Mesothelial cell of epicardium (in vitro differentiated cells): ENCODE data around the gene TRIM67. TPM values are rescaled to one million over a fixed set of nuclear protein-coding genes. Genes with fewer than 3 reads are reported as not detected.
"Not testable (repeated sequence)": the region's sequence is repeated elsewhere in the genome, so short reads cannot be mapped to it uniquely, and the experiment has no call there.

ENCODE experiments used
- DNase-seq, 2 experiments: peaks; one replicate each; pipeline ENCODE4 v3.0.0; 2021; ENCODE audit warnings: low spot score in 2 of 2; ENCODE audit not compliant: unreplicated experiment in 2 of 2
- H3K27ac Mint-ChIP-seq: 2 replicates; pipeline ENCODE4 v1.8.0; 2021; ENCODE audit warnings: mixed read lengths
- H3K27me3 Mint-ChIP-seq: 2 replicates; pipeline ENCODE4 v1.8.0; 2021; ENCODE audit warnings: low read depth, mixed read lengths
- H3K36me3 Mint-ChIP-seq: 2 replicates; pipeline ENCODE4 v1.8.0; 2021; ENCODE audit warnings: mixed read lengths
- H3K4me1 Mint-ChIP-seq: 2 replicates; pipeline ENCODE4 v1.8.0; 2021; ENCODE audit warnings: mixed read lengths
- H3K4me3 Mint-ChIP-seq: 2 replicates; pipeline ENCODE4 v1.8.0; 2021; ENCODE audit warnings: mild to moderate bottlenecking, moderate library complexity, mixed read lengths
- H3K9me3 Mint-ChIP-seq: 2 replicates; pipeline ENCODE4 v1.8.0; 2021; ENCODE audit warnings: mixed read lengths
- CTCF ChIP-seq: fragments of 200-600 bp; sonication (generic); IDR thresholded peaks from one replicate; pipeline ENCODE4 v1.5.0; 2021; ENCODE audit warnings: antibody characterized with exemption; ENCODE audit not compliant: unreplicated experiment
- total RNA-seq: library from RNA; stranded (reverse); gene quantifications from 3 replicates; pipeline ENCODE4 v1.2.1, GENCODE V29; 2021

The TRIM67 gene
- total RNA-seq, 1 donor from 2014 or later = 0.09 TPM

GRCh38 chr1:231209531-231209930 is 47.7 kb downstream of the TRIM67 start:
- TF ChIP-seq CTCF = no peak
- peaks cover 45% of the 10 kb centered on the region for H3K27me3 Mint-ChIP-seq
- H3K4me3 Mint-ChIP-seq = no peak overlapping the region
- no peak for DNase-seq
- no peaks in the 10 kb centered on the region for H3K36me3 Mint-ChIP-seq
- no peaks in the 10 kb centered on the region for H3K9me3 Mint-ChIP-seq
- no peaks in the 10 kb centered on the region for H3K4me1 Mint-ChIP-seq
- no peak overlapping the region for H3K27ac Mint-ChIP-seq

- Mint-ChIP-seq H3K9me3 (no peaks in the 10 kb centered on the region), H3K27me3 (peaks cover 44% of the 10 kb centered on the region)
Measured at GRCh38 chr1:231210126-231210525, 48.3 kb downstream of the TRIM67 start.

GRCh38 chr1:231211005-231211857 is 49.4 kb downstream of the TRIM67 start:
- Mint-ChIP-seq H3K4me1 (no peaks in the 10 kb centered on the region), H3K4me3 (peak overlapping the region; percentile 73), H3K36me3 (no peaks in the 10 kb centered on the region), H3K27me3 (peaks cover 49% of the 10 kb centered on the region), H3K9me3 (no peaks in the 10 kb centered on the region), H3K27ac (no peak overlapping the region)
- peak; percentile 96 for TF ChIP-seq CTCF
- peak; percentile 75 to 96 for DNase-seq

More at GRCh38 chr1:231210126-231210525, 48.3 kb downstream of the TRIM67 start:
- DNase-seq = no peak
- no peak overlapping the region for H3K4me3 Mint-ChIP-seq
- TF ChIP-seq CTCF = no peak
- H3K36me3 Mint-ChIP-seq = no peaks in the 10 kb centered on the region
- no peak overlapping the region for H3K27ac Mint-ChIP-seq
- no peaks in the 10 kb centered on the region for H3K4me1 Mint-ChIP-seq

- not testable (repeated sequence) for DNase-seq, H3K4me3 Mint-ChIP-seq, H3K27ac Mint-ChIP-seq, H3K9me3 Mint-ChIP-seq, H3K4me1 Mint-ChIP-seq, H3K36me3 Mint-ChIP-seq
- H3K27me3 Mint-ChIP-seq = peaks cover 55% of the 10 kb centered on the region
Measured at GRCh38 chr1:231212301-231212700, 50.4 kb downstream of the TRIM67 start.

GRCh38 chr1:231213831-231214573 is 52.1 kb downstream of the TRIM67 start:
- Mint-ChIP-seq H3K27ac (no peak overlapping the region), H3K36me3 (no peaks in the 10 kb centered on the region), H3K9me3 (no peaks in the 10 kb centered on the region), H3K27me3 (peaks cover 64% of the 10 kb centered on the region), H3K4me1 (no peaks in the 10 kb centered on the region), H3K4me3 (no peak overlapping the region)
- no peak for DNase-seq
- TF ChIP-seq CTCF = no peak
